Peyer's patch (tissue), 4 donors: ENCODE measurements around the gene KCNA2. TPM values are rescaled to one million over a fixed set of nuclear protein-coding genes. Genes with fewer than 3 reads are reported as not detected.
A peak's percentile ranks its signal among the peaks of the same experiment; 100 is the strongest.

Source experiments
- DNase-seq, 3 donors: peaks; one replicate each; pipeline ENCODE4 v3.0.0-alpha.2; 2017 to 2019
- H3K27ac ChIP-seq, 4 donors: fragments of 200-600 bp; sonication (generic); one replicate each; pipeline ENCODE4 v1.5.1; 2016 to 2019
- H3K27me3 ChIP-seq, 2 donors: fragments of 200-600 bp; sonication (generic); one replicate each; pipeline ENCODE4 v1.5.1; 2019
- H3K36me3 ChIP-seq, 3 donors: fragments of 200-600 bp; sonication (generic); one replicate each; pipeline ENCODE4 v1.5.1; 2016 to 2019
- H3K4me1 ChIP-seq, 4 donors: fragments of 200-600 bp; sonication (generic); one replicate each; pipeline ENCODE4 v1.5.1; 2016 to 2019
- H3K4me3 ChIP-seq, 4 donors: fragments of 200-600 bp; sonication (generic); 1 replicate in 3 of 4; 2 replicates in 1 of 4; pipeline ENCODE4 v1.5.1; 2016 to 2019; ENCODE audit warnings: mild to moderate bottlenecking in 1 of 4
- H3K9me3 ChIP-seq, 4 donors: fragments of 200-600 bp; sonication (generic); one replicate each; pipeline ENCODE4 v1.5.1; 2016 to 2019; ENCODE audit warnings: mild to moderate bottlenecking in 1 of 4
- CTCF ChIP-seq, 6 experiments: fragments of 450-650 bp in 4 of 6; fragments of 200-600 bp in 2 of 6; sonication (generic) in 1 of 6; IDR thresholded peaks; one replicate each; pipeline ENCODE4 v1.5.1; 2017 to 2019; ENCODE audit warnings: antibody characterized with exemption in 6 of 6, mild to moderate bottlenecking in 3 of 6, moderate library complexity in 1 of 6
- POLR2A ChIP-seq, 2 donors: fragments of 450-650 bp; IDR thresholded peaks; one replicate each; pipeline ENCODE4 v1.5.1; 2017; ENCODE audit warnings: antibody characterized with exemption in 2 of 2, mild to moderate bottlenecking in 2 of 2, moderate library complexity in 2 of 2
- total RNA-seq, 4 donors: library from RNA; depleted of rRNA; stranded (reverse); fragments of >200 nt; gene quantifications; one replicate each; pipeline ENCODE4 v1.1.0, GENCODE V29; 2016

The KCNA2 gene
- total RNA-seq, 4 donors from 2014 or later: 0.38 to 0.40 TPM; not detected in 2

- DNase-seq: no peak
- peak overlapping the region in 2 of 4 donors; percentile 44 to 83 for H3K27ac ChIP-seq
- no peak for TF ChIP-seq CTCF (IDR thresholded peaks at IDR 0.05)
- TF ChIP-seq POLR2A (IDR thresholded peaks at IDR 0.05): no peak
- H3K27me3 ChIP-seq: no peaks in the 10 kb centered on the region
- no peak overlapping the region for H3K4me3 ChIP-seq
- no peaks in the 10 kb centered on the region for H3K36me3 ChIP-seq
- peaks cover 0 to 37% (median 20%) of the 10 kb centered on the region in 4 donors for H3K4me1 ChIP-seq
- H3K9me3 ChIP-seq: no peaks in the 10 kb centered on the region
Observed at GRCh38 chr1:110633646-110634030, 27.5 kb upstream of the KCNA2 start.

- Histone ChIP-seq H3K4me3 (no peak overlapping the region), H3K36me3 (no peaks in the 10 kb centered on the region), H3K27ac (peak overlapping the region; percentile 42 to 83 (median 52)), H3K9me3 (no peaks in the 10 kb centered on the region), H3K27me3 (no peaks in the 10 kb centered on the region), H3K4me1 (peaks cover 0 to 35% (median 18%) of the 10 kb centered on the region in 4 donors)
- no peak for DNase-seq
- TF ChIP-seq POLR2A (IDR thresholded peaks at IDR 0.05) (no peak), CTCF (IDR thresholded peaks at IDR 0.05) (no peak)
Observed at GRCh38 chr1:110631836-110632620, 25.9 kb upstream of the KCNA2 start.

GRCh38 chr1:110630839-110631663 lies 24.9 kb upstream of the KCNA2 start:
- Histone ChIP-seq H3K9me3 (no peaks in the 10 kb centered on the region), H3K27me3 (no peaks in the 10 kb centered on the region), H3K4me3 (no peak overlapping the region), H3K36me3 (no peaks in the 10 kb centered on the region), H3K4me1 (peaks cover 0 to 28% (median 18%) of the 10 kb centered on the region in 4 donors), H3K27ac (peak overlapping the region; percentile 39 to 83 (median 52))
- DNase-seq: peak; percentile 76 to 93 (median 88)
- TF ChIP-seq CTCF (IDR thresholded peaks at IDR 0.05): peak; percentile 75 to 91 (median 79)
- TF ChIP-seq POLR2A (IDR thresholded peaks at IDR 0.05): no peak

GRCh38 chr1:110628323-110629105 lies 22.4 kb upstream of the KCNA2 start:
- no peak overlapping the region for H3K4me3 ChIP-seq
- no peaks in the 10 kb centered on the region for H3K36me3 ChIP-seq
- H3K9me3 ChIP-seq: no peaks in the 10 kb centered on the region
- peaks cover 0 to 12% (median 4%) of the 10 kb centered on the region in 4 donors for H3K4me1 ChIP-seq
- no peak overlapping the region for H3K27ac ChIP-seq
- TF ChIP-seq CTCF (IDR thresholded peaks at IDR 0.05) (no peak), POLR2A (IDR thresholded peaks at IDR 0.05) (no peak)
- DNase-seq: no peak
- no peaks in the 10 kb centered on the region for H3K27me3 ChIP-seq

- Histone ChIP-seq H3K27me3 (no peaks in the 10 kb centered on the region), H3K9me3 (no peaks in the 10 kb centered on the region), H3K4me1 (peaks cover 0 to 12% (median 4%) of the 10 kb centered on the region in 4 donors), H3K27ac (no peak overlapping the region), H3K36me3 (no peaks in the 10 kb centered on the region), H3K4me3 (no peak overlapping the region)
- TF ChIP-seq POLR2A (IDR thresholded peaks at IDR 0.05) (no peak), CTCF (IDR thresholded peaks at IDR 0.05) (no peak)
- DNase-seq: no peak
Observed at GRCh38 chr1:110627764-110628163, 21.6 kb upstream of the KCNA2 start.
